ENCODE data around the gene CCDC134.

DNA sequence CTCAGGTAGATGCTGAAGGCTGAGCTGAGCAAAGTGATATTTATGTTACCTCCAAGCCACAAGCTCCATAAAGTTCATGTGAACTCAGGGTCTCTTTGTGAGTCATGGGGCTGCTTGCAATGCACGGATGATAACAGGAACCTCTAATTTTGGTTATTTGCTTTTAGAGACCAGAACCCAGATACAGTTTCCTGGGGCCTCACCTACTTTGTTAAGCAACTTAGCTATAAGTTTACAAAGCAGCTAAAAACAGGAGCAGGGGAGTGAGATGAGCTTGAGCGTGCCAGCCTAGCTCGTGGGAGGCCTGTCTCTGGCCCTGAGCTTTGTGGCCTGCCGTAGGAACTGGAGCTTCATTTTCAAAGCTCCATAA lies 61.7 kb downstream of the CCDC134 start:
- TF ChIP-seq, protein P1, sequence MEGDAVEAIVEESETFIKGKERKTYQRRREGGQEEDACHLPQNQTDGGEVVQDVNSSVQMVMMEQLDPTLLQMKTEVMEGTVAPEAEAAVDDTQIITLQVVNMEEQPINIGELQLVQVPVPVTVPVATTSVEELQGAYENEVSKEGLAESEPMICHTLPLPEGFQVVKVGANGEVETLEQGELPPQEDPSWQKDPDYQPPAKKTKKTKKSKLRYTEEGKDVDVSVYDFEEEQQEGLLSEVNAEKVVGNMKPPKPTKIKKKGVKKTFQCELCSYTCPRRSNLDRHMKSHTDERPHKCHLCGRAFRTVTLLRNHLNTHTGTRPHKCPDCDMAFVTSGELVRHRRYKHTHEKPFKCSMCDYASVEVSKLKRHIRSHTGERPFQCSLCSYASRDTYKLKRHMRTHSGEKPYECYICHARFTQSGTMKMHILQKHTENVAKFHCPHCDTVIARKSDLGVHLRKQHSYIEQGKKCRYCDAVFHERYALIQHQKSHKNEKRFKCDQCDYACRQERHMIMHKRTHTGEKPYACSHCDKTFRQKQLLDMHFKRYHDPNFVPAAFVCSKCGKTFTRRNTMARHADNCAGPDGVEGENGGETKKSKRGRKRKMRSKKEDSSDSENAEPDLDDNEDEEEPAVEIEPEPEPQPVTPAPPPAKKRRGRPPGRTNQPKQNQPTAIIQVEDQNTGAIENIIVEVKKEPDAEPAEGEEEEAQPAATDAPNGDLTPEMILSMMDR (IDR thresholded peaks at IDR 0.05) = no peak
- no peak for TF ChIP-seq POLR2A (IDR thresholded peaks at IDR 0.05)
